Ishikawa (cell line): ENCODE measurements around the gene PCBP3.

Experiments
- CEBPB ChIP-seq: IDR thresholded peaks from 2 replicates; pipeline ENCODE4 v1.6.1; 2012
- CREB1 ChIP-seq: IDR thresholded peaks from 2 replicates; pipeline ENCODE4 v1.6.1; 2012; ENCODE audit warnings: low read depth
- EGR1 ChIP-seq: IDR thresholded peaks from 2 replicates; pipeline ENCODE4 v1.6.1; 2012
- EP300 ChIP-seq: IDR thresholded peaks from 2 replicates; pipeline ENCODE4 v1.6.1; 2012; ENCODE audit warnings: borderline replicate concordance
- FOXM1 ChIP-seq: IDR thresholded peaks from 2 replicates; pipeline ENCODE4 v1.6.1; 2012; ENCODE audit warnings: low read depth, borderline replicate concordance
- NFIC ChIP-seq: IDR thresholded peaks from 2 replicates; pipeline ENCODE4 v1.6.1; 2012
- RAD21 ChIP-seq: IDR thresholded peaks from 2 replicates; pipeline ENCODE4 v1.6.1; 2012; ENCODE audit warnings: low read depth
- REST ChIP-seq: IDR thresholded peaks from 2 replicates; pipeline ENCODE4 v1.6.1; 2012; ENCODE audit warnings: low read depth, mild to moderate bottlenecking
- TAF1 ChIP-seq: IDR thresholded peaks from 2 replicates; pipeline ENCODE4 v1.6.1; 2012; ENCODE audit warnings: low read depth, mild to moderate bottlenecking
- TCF12 ChIP-seq: IDR thresholded peaks from 2 replicates; pipeline ENCODE4 v1.6.1; 2012; ENCODE audit warnings: low read depth
- TEAD4 ChIP-seq: IDR thresholded peaks from 2 replicates; pipeline ENCODE4 v1.6.1; 2012
- USF1 ChIP-seq: IDR thresholded peaks from 2 replicates; pipeline ENCODE4 v1.6.1; 2012
- YY1 ChIP-seq: IDR thresholded peaks from 2 replicates; pipeline ENCODE4 v1.6.1; 2012; ENCODE audit warnings: low read depth
- ZBTB7A ChIP-seq: IDR thresholded peaks from 2 replicates; pipeline ENCODE4 v1.6.1; 2012; ENCODE audit warnings: low read depth
- TF ChIP-seq, protein P1 (sequence below): IDR thresholded peaks from 2 replicates; pipeline ENCODE4 v1.6.1; 2012

The PCBP3 gene

DNA sequence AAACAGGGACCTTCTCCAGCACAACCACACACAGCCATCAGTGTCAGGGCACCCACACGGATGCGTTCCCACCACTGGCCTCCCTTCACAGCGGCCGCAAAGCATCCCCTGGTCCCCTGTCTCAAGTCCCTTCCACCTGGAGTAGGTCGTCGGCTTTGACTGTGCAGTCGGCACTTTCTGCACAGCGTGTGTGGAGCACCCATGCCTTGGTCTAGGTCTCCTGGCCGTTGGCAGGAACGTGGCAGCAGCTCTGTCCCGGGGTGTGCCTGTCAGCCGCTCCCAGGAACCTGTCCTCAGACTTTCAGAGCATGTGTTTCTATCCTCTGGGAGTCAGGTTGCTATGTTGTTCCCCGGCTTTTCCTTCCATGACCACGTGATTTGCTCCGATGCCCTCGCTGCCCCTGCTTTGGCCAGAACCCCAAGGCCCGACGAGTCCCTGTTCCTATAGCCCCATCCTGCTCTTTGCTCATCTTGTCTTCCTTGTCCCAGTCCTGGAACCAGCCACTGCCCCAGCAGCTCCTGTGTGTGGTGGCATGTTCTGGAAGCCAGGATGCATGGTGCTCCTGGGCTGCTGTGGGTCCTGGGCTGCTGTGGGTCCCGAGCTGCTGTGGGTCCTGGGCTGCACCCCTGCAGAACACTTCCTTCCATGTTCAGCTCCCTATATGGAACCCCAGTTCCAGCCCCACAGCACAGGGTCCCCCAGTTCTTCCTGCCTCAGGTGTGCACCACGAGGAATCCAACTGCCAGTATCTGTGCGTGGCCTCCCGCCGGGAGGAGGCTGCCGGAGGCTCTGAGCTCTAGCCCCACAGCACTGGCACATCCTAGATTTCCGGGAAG is 253.9 kb downstream of the PCBP3 start:
- no peak for TF ChIP-seq CREB1
- 0 out of 2 replicates have a peak, but pooled peaks have one; percentile 36 for TF ChIP-seq USF1

- TF ChIP-seq REST (no peak), ZBTB7A (no peak), FOXM1 (no peak), USF1 (no peak), TAF1 (no peak), EP300 (no peak), NFIC (no peak), TCF12 (no peak), RAD21 (no peak), TEAD4 (no peak), YY1 (no peak), EGR1 (no peak), CREB1 (no peak), CEBPB (no peak)
- TF ChIP-seq, protein P1, sequence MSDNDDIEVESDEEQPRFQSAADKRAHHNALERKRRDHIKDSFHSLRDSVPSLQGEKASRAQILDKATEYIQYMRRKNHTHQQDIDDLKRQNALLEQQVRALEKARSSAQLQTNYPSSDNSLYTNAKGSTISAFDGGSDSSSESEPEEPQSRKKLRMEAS, result no peak
These were observed 254.5 kb downstream of the PCBP3 start for GRCh38 chr21:45898028-45898350.

DNA sequence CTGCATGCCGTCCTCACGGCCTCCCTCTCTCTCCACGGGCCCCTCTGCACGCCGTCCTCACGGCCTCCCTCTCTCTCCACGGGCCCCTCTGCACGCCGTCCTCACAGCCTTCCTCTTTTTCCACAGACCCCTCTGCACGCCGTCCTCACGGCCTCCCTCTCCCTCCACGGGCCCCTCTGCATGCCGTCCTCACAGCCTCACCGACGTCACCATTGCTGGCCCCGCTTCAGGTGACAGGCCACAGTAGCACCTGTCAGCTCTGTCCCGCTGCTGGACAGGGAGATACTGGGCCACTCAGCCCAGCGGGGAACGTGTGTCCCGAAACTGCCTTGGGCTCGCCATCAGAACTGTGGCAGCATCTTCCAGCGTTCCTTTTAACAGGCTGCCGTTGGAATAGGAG is 255.3 kb downstream of the PCBP3 start:
- TF ChIP-seq TCF12, result no peak
- TF ChIP-seq ZBTB7A, result no peak
- TF ChIP-seq CREB1, result no peak
- no peak for TF ChIP-seq EGR1
- no peak for TF ChIP-seq YY1
- no peak for TF ChIP-seq RAD21
- no peak for TF ChIP-seq REST
- TF ChIP-seq CEBPB, result no peak
- no peak for TF ChIP-seq EP300
- TF ChIP-seq TAF1, result no peak
- TF ChIP-seq USF1, result no peak
- no peak for TF ChIP-seq FOXM1
- no peak for TF ChIP-seq NFIC

DNA sequence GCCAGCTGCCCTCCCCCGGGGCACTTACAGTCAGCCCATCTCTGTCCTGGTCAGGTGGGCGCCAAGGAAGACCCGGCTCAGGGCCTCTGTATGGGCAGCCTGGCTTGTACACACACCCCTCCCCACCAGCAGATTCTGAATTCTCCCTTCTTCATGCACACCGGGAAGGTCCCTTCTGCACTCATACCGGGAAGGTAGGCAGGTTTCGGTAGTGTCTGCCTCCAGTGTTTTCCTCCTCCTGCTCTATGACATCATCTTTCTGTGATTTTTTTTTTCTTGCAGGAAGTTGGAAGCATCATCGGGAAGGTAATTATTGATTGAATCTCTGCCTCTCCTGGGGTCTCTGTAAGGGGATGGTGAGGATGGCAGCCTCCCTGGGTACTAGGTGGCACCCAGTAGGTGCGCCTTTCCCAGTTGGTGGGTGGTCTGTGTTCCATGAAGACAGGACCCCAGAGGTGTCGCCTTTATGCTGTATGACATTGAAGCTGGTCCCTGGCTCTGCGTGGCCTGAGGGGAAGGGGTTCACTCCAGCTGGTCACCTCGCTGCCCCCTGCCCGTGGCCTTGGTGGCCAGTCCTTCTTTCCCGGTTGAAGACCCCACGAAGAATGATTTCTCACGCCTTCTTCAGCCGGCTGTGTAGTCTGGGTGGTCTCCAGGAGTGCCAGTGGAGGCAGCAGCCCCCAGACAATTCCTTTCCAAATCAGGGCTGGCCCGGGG is 255.9 kb downstream of the PCBP3 start:
- TF ChIP-seq CEBPB (no peak), TEAD4 (no peak), RAD21 (no peak), EP300 (no peak)
- TF ChIP-seq, protein P1, result no peak

DNA sequence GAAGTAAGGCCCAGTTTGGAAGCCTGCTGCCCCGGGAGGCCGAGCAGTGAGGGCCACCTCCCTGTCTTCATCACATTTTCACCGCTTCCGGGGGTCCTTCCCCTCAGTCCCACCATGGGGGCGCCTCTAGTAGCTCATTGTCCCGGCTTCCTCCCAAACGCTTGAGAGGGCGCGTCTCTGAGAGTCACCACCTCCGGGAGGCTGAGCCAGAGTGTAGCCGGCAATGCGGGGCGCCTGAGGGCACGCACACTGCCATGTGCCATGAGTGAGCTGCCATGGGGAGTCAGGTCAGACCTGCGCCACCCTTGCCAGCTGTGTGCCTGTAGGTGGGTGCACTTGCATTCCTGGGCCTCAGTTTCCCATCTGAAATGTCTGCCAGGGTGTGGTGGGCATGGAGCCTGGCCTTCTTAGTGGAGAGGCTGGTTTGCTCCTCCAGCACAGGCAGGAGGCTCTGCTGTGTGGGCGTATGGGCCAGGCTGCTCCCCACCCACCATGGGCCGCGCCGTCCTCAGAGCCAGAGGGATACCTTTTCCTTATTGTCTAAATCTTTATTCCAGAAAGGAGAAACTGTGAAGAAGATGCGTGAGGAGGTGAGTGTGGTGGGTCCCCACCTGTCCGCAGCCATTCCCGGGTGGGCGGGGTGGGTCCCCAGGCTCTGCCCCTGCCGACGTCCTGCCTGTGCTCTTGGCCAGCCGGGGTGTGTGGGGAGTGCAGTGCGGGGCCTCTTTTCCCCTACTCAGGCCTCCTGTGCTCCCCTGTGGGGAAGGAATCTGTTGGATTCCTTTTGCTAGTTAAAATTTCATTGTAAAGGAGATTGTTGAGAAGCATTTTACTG is 256.7 kb downstream of the PCBP3 start:
- TF ChIP-seq TEAD4 (no peak), REST (no peak), TCF12 (no peak), EP300 (no peak), TAF1 (no peak), YY1 (no peak), CREB1 (no peak), ZBTB7A (no peak), FOXM1 (no peak), USF1 (no peak), NFIC (no peak), CEBPB (no peak), EGR1 (no peak), RAD21 (no peak)
- TF ChIP-seq, protein P1, result no peak
